Mesendoderm (in vitro differentiated cells): Measurements from ENCODE around the gene MYLK4.
A peak's percentile ranks its signal among the peaks of the same experiment; 100 is the strongest.

Experiments
- DNase-seq: peaks from one replicate; pipeline ENCODE4 v3.0.0; 2013
- H2AK5ac ChIP-seq: 2 replicates; pipeline ENCODE4 v1.6.1; 2013; ENCODE audit warnings: low read length, inconsistent platforms
- H2BK120ac ChIP-seq: 2 replicates; pipeline ENCODE4 v1.6.1; 2013; ENCODE audit warnings: low read depth, mild to moderate bottlenecking, low read length, moderate library complexity, mixed read lengths
- H2BK15ac ChIP-seq: replicated peaks from 2 replicates; pipeline ENCODE4 v1.6.1; 2013; ENCODE audit warnings: low read depth, mild to moderate bottlenecking, moderate library complexity
- H2BK5ac ChIP-seq: 2 replicates; pipeline ENCODE4 v1.6.1; 2013; ENCODE audit warnings: low read length, inconsistent platforms
- H3K18ac ChIP-seq: 2 replicates; pipeline ENCODE4 v1.6.1; 2013; ENCODE audit warnings: mild to moderate bottlenecking, low read length, mixed read lengths
- H3K23ac ChIP-seq: one replicate; pipeline ENCODE4 v1.6.1; 2013; ENCODE audit warnings: low read length
- H3K27ac ChIP-seq: 2 replicates; pipeline ENCODE4 v1.5.1; 2013; ENCODE audit warnings: low read depth, mild to moderate bottlenecking, inconsistent platforms, low read length, moderate library complexity
- H3K27me3 ChIP-seq: 2 replicates; pipeline ENCODE4 v1.6.1; 2013; ENCODE audit warnings: low read length, control low read depth, mild to moderate bottlenecking, inconsistent platforms; ENCODE audit not compliant: insufficient read depth, poor library complexity
- H3K36me3 ChIP-seq: 2 replicates; pipeline ENCODE4 v1.6.1; 2013; ENCODE audit warnings: low read length, inconsistent platforms; ENCODE audit not compliant: control insufficient read depth, insufficient read depth
- H3K4ac ChIP-seq: one replicate; pipeline ENCODE4 v1.6.1; 2013; ENCODE audit warnings: low read depth, mild to moderate bottlenecking, low read length, moderate library complexity
- H3K4me1 ChIP-seq: 2 replicates; pipeline ENCODE4 v1.6.1; 2013; ENCODE audit warnings: low read depth, low read length, inconsistent platforms; ENCODE audit not compliant: control insufficient read depth
- H3K4me2 ChIP-seq: 2 replicates; pipeline ENCODE4 v1.6.1; 2013; ENCODE audit warnings: low read length
- H3K4me3 ChIP-seq: 2 replicates; pipeline ENCODE4 v1.5.1; 2013; ENCODE audit warnings: mild to moderate bottlenecking, low read length
- H3K56ac ChIP-seq: one replicate; pipeline ENCODE4 v1.6.1; 2013; ENCODE audit warnings: low read length
- H3K79me1 ChIP-seq: 2 replicates; pipeline ENCODE4 v1.6.1; 2013; ENCODE audit warnings: low read length, inconsistent platforms
- H3K79me2 ChIP-seq: 2 replicates; pipeline ENCODE4 v1.6.1; 2013; ENCODE audit warnings: mild to moderate bottlenecking, low read length; ENCODE audit not compliant: control insufficient read depth, insufficient read depth
- H3K9ac ChIP-seq: 2 replicates; pipeline ENCODE4 v1.6.1; 2013; ENCODE audit warnings: low read length, inconsistent platforms
- H4K5ac ChIP-seq: one replicate; pipeline ENCODE4 v1.6.1; 2013; ENCODE audit warnings: low read length
- H4K8ac ChIP-seq: one replicate; pipeline ENCODE4 v1.6.1; 2013; ENCODE audit warnings: low read depth, mild to moderate bottlenecking, control low read depth, low read length, moderate library complexity
- WGBS: extraction: QIAGEN DNeasy Blood & Tissue Kit; methylation state at CpG from one replicate; pipeline ENCODE4 v1.1.7; 2013; ENCODE audit warnings: low lambda C conversion rate, missing lambda C conversion rate; ENCODE audit not compliant: insufficient coverage; ENCODE audit errors: extremely low coverage; 5-methylcytosine and 5-hydroxymethylcytosine counted together

Gene MYLK4

GRCh38 chr6:2636672-2637071 is 114.0 kb downstream of the MYLK4 start:
- H2BK15ac ChIP-seq: no peak overlapping the region
- H2BK120ac ChIP-seq: no peak overlapping the region
- H4K8ac ChIP-seq: no peak overlapping the region
- DNase-seq: no peak
- H3K27me3 ChIP-seq: no peaks in the 10 kb centered on the region
- no peak overlapping the region for H3K18ac ChIP-seq
- no peak overlapping the region for H3K27ac ChIP-seq
- H2BK5ac ChIP-seq: no peak overlapping the region
- H3K79me2 ChIP-seq: no peaks in the 10 kb centered on the region
- H3K36me3 ChIP-seq: no peaks in the 10 kb centered on the region
- no peak overlapping the region for H2AK5ac ChIP-seq
- H3K4me3 ChIP-seq: no peak overlapping the region
- H3K4ac ChIP-seq: no peak overlapping the region
- no peak overlapping the region for H3K56ac ChIP-seq
- H3K9ac ChIP-seq: no peak overlapping the region
- no CpG with 5 or more reads among the region's 19 CpGs for WGBS
- H3K79me1 ChIP-seq: no peaks in the 10 kb centered on the region
- peaks cover 4% of the 10 kb centered on the region for H3K4me1 ChIP-seq
- no peak overlapping the region for H4K5ac ChIP-seq
- H3K4me2 ChIP-seq: no peak overlapping the region
- H3K23ac ChIP-seq: no peak overlapping the region

GRCh38 chr6:2635911-2636310 is 114.8 kb downstream of the MYLK4 start:
- H3K79me2 ChIP-seq: no peaks in the 10 kb centered on the region
- H2BK5ac ChIP-seq: no peak overlapping the region
- H2BK120ac ChIP-seq: no peak overlapping the region
- no peak overlapping the region for H3K4ac ChIP-seq
- H4K8ac ChIP-seq: no peak overlapping the region
- H3K4me1 ChIP-seq: peaks cover 6% of the 10 kb centered on the region
- no CpG with 5 or more reads among the region's 12 CpGs for WGBS
- H3K4me3 ChIP-seq: no peak overlapping the region
- no peak overlapping the region for H3K9ac ChIP-seq
- no peak overlapping the region for H3K23ac ChIP-seq
- no peak overlapping the region for H3K27ac ChIP-seq
- H3K79me1 ChIP-seq: no peaks in the 10 kb centered on the region
- H3K36me3 ChIP-seq: no peaks in the 10 kb centered on the region
- H2AK5ac ChIP-seq: no peak overlapping the region
- H4K5ac ChIP-seq: no peak overlapping the region
- no peak overlapping the region for H3K18ac ChIP-seq
- no peaks in the 10 kb centered on the region for H3K27me3 ChIP-seq
- H3K4me2 ChIP-seq: no peak overlapping the region
- no peak overlapping the region for H2BK15ac ChIP-seq
- DNase-seq: no peak
- H3K56ac ChIP-seq: no peak overlapping the region

- H4K5ac ChIP-seq: peak overlapping the region; percentile 71
- peak; percentile 85 for DNase-seq
- no peaks in the 10 kb centered on the region for H3K79me1 ChIP-seq
- peak overlapping the region; percentile 57 for H3K4me2 ChIP-seq
- H2BK120ac ChIP-seq: no peak overlapping the region
- H3K9ac ChIP-seq: peak overlapping the region; percentile 74
- H3K27ac ChIP-seq: no peak overlapping the region
- no peak overlapping the region for H4K8ac ChIP-seq
- peak overlapping the region; percentile 93 for H3K56ac ChIP-seq
- H2BK5ac ChIP-seq: no peak overlapping the region
- H3K23ac ChIP-seq: no peak overlapping the region
- H3K27me3 ChIP-seq: no peaks in the 10 kb centered on the region
- H3K79me2 ChIP-seq: no peaks in the 10 kb centered on the region
- H3K18ac ChIP-seq: peak overlapping the region; percentile 97
- no peak overlapping the region for H2BK15ac ChIP-seq
- H3K36me3 ChIP-seq: no peaks in the 10 kb centered on the region
- no CpG with 5 or more reads among the region's 67 CpGs for WGBS
- peaks cover 6% of the 10 kb centered on the region for H3K4me1 ChIP-seq
- H3K4me3 ChIP-seq: no peak overlapping the region
- no peak overlapping the region for H2AK5ac ChIP-seq
- peak overlapping the region; percentile 99 for H3K4ac ChIP-seq
Observed at GRCh38 chr6:2634139-2634964, 116.4 kb downstream of the MYLK4 start.

GRCh38 chr6:2633736-2634135 is 117.0 kb downstream of the MYLK4 start:
- Histone ChIP-seq H3K4me3 (no peak overlapping the region), H2BK15ac (no peak overlapping the region), H2AK5ac (peak overlapping the region; percentile 43), H3K4me2 (peak overlapping the region; percentile 57), H3K4me1 (peaks cover 6% of the 10 kb centered on the region), H3K23ac (no peak overlapping the region), H3K27me3 (no peaks in the 10 kb centered on the region), H3K27ac (no peak overlapping the region), H3K79me1 (no peaks in the 10 kb centered on the region), H3K18ac (peak overlapping the region; percentile 97), H3K9ac (peak overlapping the region; percentile 74), H3K4ac (peak overlapping the region; percentile 99), H4K5ac (no peak overlapping the region), H4K8ac (no peak overlapping the region), H2BK5ac (no peak overlapping the region), H3K79me2 (no peaks in the 10 kb centered on the region), H2BK120ac (no peak overlapping the region), H3K56ac (peak overlapping the region; percentile 93), H3K36me3 (no peaks in the 10 kb centered on the region)
- WGBS: no CpG with 5 or more reads among the region's 13 CpGs
- DNase-seq: peak; percentile 10

GRCh38 chr6:2632976-2633584 is 117.6 kb downstream of the MYLK4 start:
- H3K56ac ChIP-seq: peak overlapping the region; percentile 60
- peaks cover 6% of the 10 kb centered on the region for H3K4me1 ChIP-seq
- H3K27me3 ChIP-seq: no peaks in the 10 kb centered on the region
- no peaks in the 10 kb centered on the region for H3K79me1 ChIP-seq
- DNase-seq: no peak
- H4K8ac ChIP-seq: no peak overlapping the region
- H3K4ac ChIP-seq: no peak overlapping the region
- H3K27ac ChIP-seq: no peak overlapping the region
- peak overlapping the region; percentile 31 for H3K9ac ChIP-seq
- no peak overlapping the region for H3K4me2 ChIP-seq
- H3K18ac ChIP-seq: no peak overlapping the region
- peak overlapping the region; percentile 43 for H2AK5ac ChIP-seq
- no peaks in the 10 kb centered on the region for H3K79me2 ChIP-seq
- no peaks in the 10 kb centered on the region for H3K36me3 ChIP-seq
- no peak overlapping the region for H4K5ac ChIP-seq
- no peak overlapping the region for H3K4me3 ChIP-seq
- H3K23ac ChIP-seq: no peak overlapping the region
- no peak overlapping the region for H2BK120ac ChIP-seq
- peak overlapping the region; percentile 30 for H2BK5ac ChIP-seq
- H2BK15ac ChIP-seq: no peak overlapping the region
- WGBS: no CpG with 5 or more reads among the region's 11 CpGs
